ENCODE results near the gene MAPK8. TPM values are rescaled to one million over a fixed set of nuclear protein-coding genes. Genes with fewer than 3 reads are reported as not detected.
A peak's percentile ranks its signal among the peaks of the same experiment; 100 is the strongest.

The MAPK8 gene
- total RNA-seq, 1 donor from 2014 or later: 72.4 TPM

- DNase-seq: no peak
Observed at GRCh38 chr10:48292616-48293015, 13.9 kb upstream of the MAPK8 start.

- no peak for DNase-seq
Observed at GRCh38 chr10:48294431-48294830, 12.0 kb upstream of the MAPK8 start.

GRCh38 chr10:48296576-48297098, 9.8 kb upstream of the MAPK8 start:
- no peak for DNase-seq

GRCh38 chr10:48299066-48299465, 7.4 kb upstream of the MAPK8 start:
- DNase-seq: no peak

GRCh38 chr10:48299692-48300091, 6.8 kb upstream of the MAPK8 start:
- no peak for DNase-seq

GRCh38 chr10:48300556-48300955, 5.9 kb upstream of the MAPK8 start:
- DNase-seq: no peak

GRCh38 chr10:48302515-48303476, 3.7 kb upstream of the MAPK8 start:
- DNase-seq: no peak

GRCh38 chr10:48305905-48306264, 592 bp upstream of the MAPK8 start:
- no peak for DNase-seq

- DNase-seq: peak; percentile 78
Observed at GRCh38 chr10:48306870-48307710, 613 bp downstream of the MAPK8 start.

GRCh38 chr10:48307711-48308018, 1.2 kb downstream of the MAPK8 start:
- DNase-seq: no peak

- DNase-seq: no peak
Observed at GRCh38 chr10:48309711-48310226, 3.3 kb downstream of the MAPK8 start.

GRCh38 chr10:48314107-48314506, 7.6 kb downstream of the MAPK8 start:
- DNase-seq: no peak

- DNase-seq: no peak
Observed at GRCh38 chr10:48316236-48316635, 9.8 kb downstream of the MAPK8 start.

- no peak for DNase-seq
Observed at GRCh38 chr10:48317321-48317990, 11.0 kb downstream of the MAPK8 start.

GRCh38 chr10:48322017-48322416, 15.5 kb downstream of the MAPK8 start:
- no peak for DNase-seq

- no peak for DNase-seq
Observed at GRCh38 chr10:48324580-48324979, 18.1 kb downstream of the MAPK8 start.

- no peak for DNase-seq
Observed at GRCh38 chr10:48330269-48330668, 23.8 kb downstream of the MAPK8 start.

GRCh38 chr10:48331436-48331835, 25.0 kb downstream of the MAPK8 start:
- no peak for DNase-seq

GRCh38 chr10:48332166-48332870, 25.8 kb downstream of the MAPK8 start:
- DNase-seq: no peak

- DNase-seq: no peak
Observed at GRCh38 chr10:48332871-48333216, 26.4 kb downstream of the MAPK8 start.

GRCh38 chr10:48333856-48334255, 27.4 kb downstream of the MAPK8 start:
- DNase-seq: no peak

- no peak for DNase-seq
Observed at GRCh38 chr10:48335788-48336187, 29.3 kb downstream of the MAPK8 start.

Data from tongue (tissue), 2 donors.